HepG2 (cell line): Measurements from ENCODE around the gene RPS23. TPM values are rescaled to one million over a fixed set of nuclear protein-coding genes. Genes with fewer than 3 reads are reported as not detected.

Experiments
- ATAC-seq: fragments of 200-7000 bp; cut with Tn5 transposase; 3 replicates; pipeline ENCODE4 v1.9.1; 2020; ENCODE audit warnings: mild to moderate bottlenecking, moderate library complexity
- BruUV-seq: library from RNA; stranded (reverse); fragments of 400-500 nt; replicated peaks from 2 replicates; lab custom pipeline; 2021; lab: Mats Ljungman, UMichigan
- CTCF ChIA-PET: fragments of 300-600 bp; formaldehyde crosslinking; extraction: SDS; loops from one replicate; lab custom pipeline; 2021; ENCODE audit warnings: low total read pairs, inconsistent platforms, low intra/inter-chr PET ratio; lab: Yijun Ruan, JAX
- POLR2A ChIA-PET: fragments of 350-600 bp; sonication (Branson Sonifier 250); formaldehyde crosslinking; loops from one replicate; lab custom pipeline; 2020; ENCODE audit warnings: antibody characterized with exemption, inconsistent platforms; lab: Yijun Ruan, JAX
- DNase-seq: peaks from one replicate; pipeline ENCODE4 v3.0.0-alpha.2; 2015; ENCODE audit warnings: low spot score
- FAIRE-seq: peaks from 3 replicates; lab custom pipeline; 2011; peaks lifted over from hg19 to GRCh38; lab: Jason Lieb, UNC
- H2AFZ ChIP-seq: one replicate; pipeline ENCODE4 v1.6.1; 2011; ENCODE audit warnings: low read length, inconsistent platforms
- H3K27ac ChIP-seq: fragments of 300-600 bp; 3 replicates; pipeline ENCODE4 v1.8.0; 2011; ENCODE audit warnings: mixed run types, mild to moderate bottlenecking, mixed read lengths, low read length, inconsistent platforms; ENCODE audit not compliant: insufficient read depth; ENCODE audit errors: extremely low read length
- H3K27me3 ChIP-seq, 2 experiments: fragments of 200-600 bp in 1 of 2; 2 replicates in 1 of 2; 3 replicates in 1 of 2; pipeline versions ENCODE4 v1.6.0 to v1.8.0; 2011; ENCODE audit warnings: low read length in 2 of 2, mild to moderate bottlenecking in 2 of 2, moderate library complexity in 2 of 2, inconsistent platforms in 1 of 2; ENCODE audit not compliant: insufficient read depth in 2 of 2, control insufficient read depth in 1 of 2
- H3K36me3 ChIP-seq, 2 experiments: fragments of 200-600 bp in 1 of 2; replicated peaks in 1 of 2; 2 replicates in 1 of 2; 3 replicates in 1 of 2; pipeline versions ENCODE4 v1.5.1 to v1.8.0; 2011; ENCODE audit warnings: low read length in 2 of 2, inconsistent platforms in 1 of 2; ENCODE audit not compliant: insufficient read depth in 2 of 2, control insufficient read depth in 1 of 2
- H3K4me1 ChIP-seq: 2 replicates; pipeline ENCODE4 v1.5.1; 2012; ENCODE audit warnings: low read length, inconsistent platforms; ENCODE audit not compliant: insufficient read depth
- H3K4me2 ChIP-seq: 2 replicates; pipeline ENCODE4 v1.6.0; 2011; ENCODE audit warnings: low read depth, low read length, inconsistent platforms
- H3K4me3 ChIP-seq, 3 experiments: fragments of 200-600 bp in 1 of 3; sonication (generic), shearing (Covaris generic) in 1 of 3; replicated peaks in 1 of 3; 2 replicates each; pipeline ENCODE4 v1.5.1; 2011 to 2016; ENCODE audit warnings: low read length in 3 of 3, inconsistent platforms in 2 of 3, low read depth in 2 of 3, mild to moderate bottlenecking in 2 of 3, control low read depth in 1 of 3, mixed read lengths in 1 of 3; ENCODE audit not compliant: insufficient read depth in 1 of 3
- H3K79me2 ChIP-seq: one replicate; pipeline ENCODE4 v1.6.1; 2011; ENCODE audit warnings: low read length, inconsistent platforms; ENCODE audit not compliant: insufficient read depth
- H3K9ac ChIP-seq: 2 replicates; pipeline ENCODE4 v1.6.0; 2011; ENCODE audit warnings: mild to moderate bottlenecking, low read depth, low read length, inconsistent platforms; ENCODE audit not compliant: insufficient read depth
- H3K9me3 ChIP-seq: 2 replicates; pipeline ENCODE4 v1.5.1; 2012; ENCODE audit warnings: mild to moderate bottlenecking, low read length
- H4K20me1 ChIP-seq: 2 replicates; pipeline ENCODE4 v1.6.0; 2011; ENCODE audit warnings: inconsistent platforms, mild to moderate bottlenecking, low read length, moderate library complexity; ENCODE audit not compliant: insufficient read depth
- AGO2 ChIP-seq: fragments of 200-400 bp; formaldehyde crosslinking; optimal IDR thresholded peaks from 2 replicates; pipeline ENCODE3; 2017; ENCODE audit warnings: mild to moderate bottlenecking, low read depth, low read length, moderate library complexity
- ATF7-NPFF ChIP-seq: sonication (generic); formaldehyde crosslinking; IDR thresholded peaks from 2 replicates; pipeline ENCODE4 v1.8.1; 2023; ENCODE audit warnings: mild to moderate bottlenecking, low read depth, missing genetic modification reagents, moderate library complexity
- CREB1 ChIP-seq, 2 experiments: fragments of 450-650 bp in 1 of 2; IDR thresholded peaks; 2 replicates each; pipeline ENCODE4 v1.6.1; 2016 to 2017; ENCODE audit warnings: control low read depth in 1 of 2, mild to moderate bottlenecking in 1 of 2, missing compliant biosample characterization in 1 of 2, missing genetic modification characterization in 1 of 2
- CREBL2 ChIP-seq: sonication (generic); formaldehyde crosslinking; IDR thresholded peaks from 2 replicates; pipeline ENCODE4 v1.8.1; 2023; ENCODE audit warnings: missing genetic modification reagents, mild to moderate bottlenecking, borderline replicate concordance
- HOXA3 ChIP-seq: sonication (generic); formaldehyde crosslinking; IDR thresholded peaks from 2 replicates; pipeline ENCODE4 v1.5.0; 2020; ENCODE audit warnings: missing genetic modification reagents
- KLF15 ChIP-seq: sonication (generic); formaldehyde crosslinking; IDR thresholded peaks from 2 replicates; pipeline ENCODE4 v1.8.1; 2023; ENCODE audit warnings: borderline replicate concordance, mild to moderate bottlenecking, inconsistent platforms, missing genetic modification reagents, mixed read lengths
- MBD4 ChIP-seq: IDR thresholded peaks from 2 replicates; pipeline ENCODE4 v1.6.1; 2012; ENCODE audit warnings: low read length, inconsistent platforms, borderline replicate concordance
- MED13 ChIP-seq: sonication (generic); formaldehyde crosslinking; IDR thresholded peaks from 2 replicates; pipeline ENCODE4 v1.5.0; 2020; ENCODE audit warnings: missing genetic modification reagents
- NCOA2 ChIP-seq: sonication (generic); formaldehyde crosslinking; IDR thresholded peaks from 2 replicates; pipeline ENCODE4 v1.8.0; 2022; ENCODE audit warnings: inconsistent platforms
- PAF1 ChIP-seq: IDR thresholded peaks from 2 replicates; pipeline ENCODE4 v1.6.1; 2016; ENCODE audit warnings: missing genetic modification reagents, missing compliant biosample characterization
- PCBP1 ChIP-seq: fragments of 200-400 bp; formaldehyde crosslinking; IDR thresholded peaks from 2 replicates; pipeline ENCODE4 v1.6.1; 2017; ENCODE audit warnings: mild to moderate bottlenecking, low read depth, low read length, borderline replicate concordance
- PLRG1 ChIP-seq: fragments of 450-650 bp; conservative IDR thresholded peaks from 2 replicates; pipeline ENCODE4 v1.6.1; 2016
- POLR2A ChIP-seq, 2 experiments: IDR thresholded peaks; 2 replicates each; pipeline ENCODE4 v1.6.1; 2011; ENCODE audit warnings: low read depth in 2 of 2, low read length in 2 of 2, mild to moderate bottlenecking in 1 of 2, moderate library complexity in 1 of 2; ENCODE audit not compliant: insufficient read depth in 1 of 2
- POLR2AphosphoS2 ChIP-seq: IDR thresholded peaks from 2 replicates; pipeline ENCODE4 v1.6.1; 2011; ENCODE audit warnings: low read depth, low read length, improper control_type of control experiment
- POLR2G ChIP-seq: fragments of 200-400 bp; formaldehyde crosslinking; IDR thresholded peaks from 2 replicates; pipeline ENCODE4 v1.6.1; 2018; ENCODE audit warnings: mild to moderate bottlenecking, low read depth, low read length, moderate library complexity
- RBFOX2 ChIP-seq: fragments of 200-400 bp; formaldehyde crosslinking; IDR thresholded peaks from 2 replicates; pipeline ENCODE4 v1.6.1; 2017; ENCODE audit warnings: low read depth, mild to moderate bottlenecking, low read length
- RBM22 ChIP-seq: fragments of 200-400 bp; formaldehyde crosslinking; optimal IDR thresholded peaks from 2 replicates; pipeline ENCODE3; 2017; ENCODE audit warnings: mild to moderate bottlenecking, low read length, moderate library complexity
- ZFX ChIP-seq: sonication (generic); formaldehyde crosslinking; IDR thresholded peaks from 2 replicates; pipeline ENCODE4 v1.4.0; 2020; ENCODE audit warnings: mild to moderate bottlenecking, low read depth, missing genetic modification reagents, moderate library complexity
- ZKSCAN8 ChIP-seq: IDR thresholded peaks from 2 replicates; pipeline ENCODE4 v1.6.1; 2016; ENCODE audit warnings: borderline replicate concordance, missing genetic modification reagents, missing compliant biosample characterization
- ZNF510 ChIP-seq: sonication (generic); formaldehyde crosslinking; IDR thresholded peaks from 2 replicates; pipeline ENCODE4 v1.4.0; 2020; ENCODE audit warnings: low read depth, mild to moderate bottlenecking, missing genetic modification reagents
- ZNF556 ChIP-seq: sonication (generic); formaldehyde crosslinking; IDR thresholded peaks from 2 replicates; pipeline ENCODE4 v1.4.0; 2020; ENCODE audit warnings: mild to moderate bottlenecking, missing genetic modification reagents, borderline replicate concordance
- ZNF619 ChIP-seq: sonication (generic); formaldehyde crosslinking; IDR thresholded peaks from 2 replicates; pipeline ENCODE4 v1.4.0; 2020; ENCODE audit warnings: mild to moderate bottlenecking, missing genetic modification reagents
- ZNF644 ChIP-seq: IDR thresholded peaks from 2 replicates; pipeline ENCODE4 v1.6.1; 2016; ENCODE audit warnings: low read depth
- WGBS: methylation state at CpG from one replicate; pipeline ENCODE4 v1.1.6; 2017; ENCODE audit warnings: low lambda C conversion rate; 5-methylcytosine and 5-hydroxymethylcytosine counted together
- in situ Hi-C: cut with HindIII; loops from 2 replicates; pipeline ENCODE4 v1.10.0; 2017; ENCODE audit warnings: low pct_unique_long_range_greater_than_20kb; ENCODE audit not compliant: extremely low pct_ligation_motif_present
- intact Hi-C: fragments of 100-400 bp; cut with micrococcal nuclease; formaldehyde crosslinking; loops from one replicate; pipeline ENCODE4 v1.10.0; 2022; ENCODE audit not compliant: unreplicated experiment
- polyA plus RNA-seq, 8 experiments: library from polyadenylated mRNA; depleted of rRNA in 3 of 8; stranded (reverse) in 7 of 8; unstranded in 1 of 8; fragments of >200 nt; fragmentation: Illumina TruSeq in 4 of 8; extraction: Trizol in 4 of 8; gene quantifications; 2 replicates each; pipeline versions ENCODE4 v1.2.1 to v1.2.3, GENCODE V29; 2011 to 2016; ENCODE audit warnings: low read depth in 4 of 8, missing spikeins in 1 of 8, mixed read lengths in 1 of 8; ENCODE audit not compliant: insufficient read depth in 1 of 8
- total RNA-seq, 5 experiments: library from RNA; depleted of rRNA; stranded (reverse); fragments of >200 nt; fragmentation: Illumina TruSeq; extraction: Trizol; gene quantifications; 2 replicates each; pipeline ENCODE4 v1.2.3, GENCODE V29; 2016; ENCODE audit warnings: low read depth in 1 of 5
- TF ChIP-seq, protein P1 (sequence below): sonication (generic); formaldehyde crosslinking; conservative IDR thresholded peaks from 2 replicates; pipeline ENCODE4 v1.4.0; 2020; ENCODE audit warnings: missing genetic modification reagents

RPS23 gene
- total and polyA plus RNA-seq, 2 of the 13 experiments (the other 11 are each of a cell fraction or from before 2014, with no cell fraction given), result 3,088 to 3,235 TPM

GRCh38 chr5:82275216-82275664 is 2.9 kb downstream of the RPS23 start (continued):
- TF ChIP-seq ZKSCAN8, result no peak
- peak in 1 of 2 experiments; percentile 53; a peak in 1 of 4 replicates for TF ChIP-seq POLR2A (IDR thresholded peaks at IDR 0.05; ENCODE audit: insufficient read depth in 1 of 2, low read depth in 2 of 2, low read length in 2 of 2)
- peak; percentile 79; the same call in 1 of the 2 replicates for TF ChIP-seq POLR2AphosphoS2
- TF ChIP-seq PAF1 (CRISPR knock-in tag), result peak; percentile 77; the same call in 1 of the 2 replicates
- TF ChIP-seq ZNF556 (CRISPR knock-in tag), result no peak
- no peak for TF ChIP-seq ZNF644 (CRISPR knock-in tag)
- no peak for TF ChIP-seq CREB1 (IDR thresholded peaks at IDR 0.05)
- no peak for TF ChIP-seq CREB1 (CRISPR knock-in tag; IDR thresholded peaks at IDR 0.05)
- no peak for TF ChIP-seq PLRG1
- no peak for TF ChIP-seq PCBP1
- no peak for TF ChIP-seq NCOA2 (CRISPR knock-in tag)
- TF ChIP-seq RBFOX2, result peak; percentile 50; the same call in 1 of the 2 replicates
- TF ChIP-seq MED13 (CRISPR knock-in tag), result no peak
- TF ChIP-seq MBD4, result no peak
- TF ChIP-seq ZNF619 (CRISPR knock-in tag), result no peak

DNA sequence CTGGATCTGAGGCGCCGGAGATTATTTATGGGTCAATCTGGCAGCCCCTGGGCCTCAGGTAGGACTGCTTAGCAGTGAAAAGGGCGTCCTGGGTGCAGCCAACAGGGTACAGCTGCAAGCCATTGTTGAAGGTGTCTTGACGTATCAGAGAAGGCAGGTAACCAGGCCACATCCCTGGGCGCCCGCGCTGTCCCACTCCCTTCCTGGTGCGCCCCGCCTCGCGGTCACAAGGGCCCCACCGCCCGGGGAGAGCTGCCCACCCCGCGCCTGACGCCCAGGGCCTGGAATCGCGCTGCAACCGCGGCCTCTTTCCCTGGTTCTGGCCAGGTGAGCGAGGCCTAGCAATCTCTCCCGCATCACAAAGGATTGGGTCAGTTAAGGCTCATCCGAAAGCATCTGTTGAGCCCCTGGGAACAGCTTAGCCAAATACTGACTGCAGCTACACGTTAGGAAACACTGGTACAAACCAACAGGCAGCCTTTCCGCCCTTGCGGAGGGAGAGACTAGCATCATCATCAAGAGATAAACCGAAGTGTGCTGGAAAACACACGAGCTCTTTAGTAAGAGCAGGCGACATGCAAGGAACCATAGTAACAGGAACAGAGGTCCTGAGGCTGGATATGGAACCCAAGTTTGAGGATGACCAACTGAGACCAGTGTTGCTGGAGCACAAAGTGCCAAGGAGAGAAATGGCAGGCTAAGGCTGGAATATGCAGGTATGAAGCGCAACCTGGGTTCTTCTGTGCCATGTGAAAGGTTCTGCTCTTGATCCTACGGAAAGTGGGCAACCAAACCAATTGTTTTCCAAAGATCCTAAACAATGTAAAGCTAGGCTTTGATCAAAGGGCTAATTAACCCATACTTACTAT is 3.6 kb downstream of the RPS23 start:
- POLR2A ChIA-PET, result no interaction called here
- no TSS peak for BruUV-seq
- H3K36me3 ChIP-seq, result peaks cover 11 to 23% of the 10 kb centered on the region in 2 experiments
- no peak for FAIRE-seq
- no peak for DNase-seq
- no peaks in the 10 kb centered on the region for H3K9me3 ChIP-seq
- H3K4me1 ChIP-seq, result peaks cover 22% of the 10 kb centered on the region
- 98% methylated on average over 26 of the region's 31 CpGs for WGBS
- CTCF ChIA-PET, result no interaction called here
- no peaks in the 10 kb centered on the region; a peak in 1 of 5 replicates for H3K27me3 ChIP-seq
- intact Hi-C loops, result no loop called here
- peaks cover 29% of the 10 kb centered on the region for H3K79me2 ChIP-seq
- H4K20me1 ChIP-seq, result no peaks in the 10 kb centered on the region; the same call in 1 of the 2 replicates
- no peak overlapping the region for H2AFZ ChIP-seq
- no peak overlapping the region for H3K9ac ChIP-seq
- no peak overlapping the region for H3K4me3 ChIP-seq
- ATAC-seq, result peak; percentile 15
- no peak overlapping the region for H3K27ac ChIP-seq
- no peak overlapping the region for H3K4me2 ChIP-seq
- in situ Hi-C loops, result no loop called here
- TF ChIP-seq KLF15 (CRISPR knock-in tag), result no peak
- TF ChIP-seq, protein P1, sequence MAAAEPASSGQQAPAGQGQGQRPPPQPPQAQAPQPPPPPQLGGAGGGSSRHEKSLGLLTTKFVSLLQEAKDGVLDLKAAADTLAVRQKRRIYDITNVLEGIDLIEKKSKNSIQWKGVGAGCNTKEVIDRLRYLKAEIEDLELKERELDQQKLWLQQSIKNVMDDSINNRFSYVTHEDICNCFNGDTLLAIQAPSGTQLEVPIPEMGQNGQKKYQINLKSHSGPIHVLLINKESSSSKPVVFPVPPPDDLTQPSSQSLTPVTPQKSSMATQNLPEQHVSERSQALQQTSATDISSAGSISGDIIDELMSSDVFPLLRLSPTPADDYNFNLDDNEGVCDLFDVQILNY, result no peak
- TF ChIP-seq ZFX (CRISPR knock-in tag), result 0 out of 2 replicates have a peak, but pooled peaks have one; percentile 18
- TF ChIP-seq ZNF510 (CRISPR knock-in tag), result peak; percentile 41; the same call in 1 of the 2 replicates
- peak; percentile 60 for TF ChIP-seq POLR2G
- TF ChIP-seq ATF7-NPFF (CRISPR knock-in tag), result 0 out of 2 replicates have a peak, but pooled peaks have one; percentile 35
- 0 out of 2 replicates have a peak, but pooled peaks have one; percentile 33 for TF ChIP-seq HOXA3 (CRISPR knock-in tag)
- peak; percentile 100 for TF ChIP-seq AGO2
- no peak for TF ChIP-seq CREBL2
- TF ChIP-seq POLR2A (IDR thresholded peaks at IDR 0.05; ENCODE audit: insufficient read depth in 1 of 2, low read depth in 2 of 2, low read length in 2 of 2), result peak; percentile 42 to 60
- TF ChIP-seq RBM22, result peak; percentile 79
